Mucosa of gallbladder (tissue), 1 donor: ENCODE measurements around the gene ARL10. TPM values are rescaled to one million over a fixed set of nuclear protein-coding genes. Genes with fewer than 3 reads are reported as not detected.

Experiments used
- DNase-seq: peaks from one replicate; pipeline ENCODE4 v3.0.0-alpha.2; 2020; ENCODE audit warnings: low spot score
- total RNA-seq: library from RNA; stranded (reverse); gene quantifications from one replicate; pipeline ENCODE4 v1.2.1, GENCODE V29; 2021
- donor health status: DM: no; HTN: no; CAD: no.

The ARL10 gene
- total RNA-seq = 6.6 TPM

DNA sequence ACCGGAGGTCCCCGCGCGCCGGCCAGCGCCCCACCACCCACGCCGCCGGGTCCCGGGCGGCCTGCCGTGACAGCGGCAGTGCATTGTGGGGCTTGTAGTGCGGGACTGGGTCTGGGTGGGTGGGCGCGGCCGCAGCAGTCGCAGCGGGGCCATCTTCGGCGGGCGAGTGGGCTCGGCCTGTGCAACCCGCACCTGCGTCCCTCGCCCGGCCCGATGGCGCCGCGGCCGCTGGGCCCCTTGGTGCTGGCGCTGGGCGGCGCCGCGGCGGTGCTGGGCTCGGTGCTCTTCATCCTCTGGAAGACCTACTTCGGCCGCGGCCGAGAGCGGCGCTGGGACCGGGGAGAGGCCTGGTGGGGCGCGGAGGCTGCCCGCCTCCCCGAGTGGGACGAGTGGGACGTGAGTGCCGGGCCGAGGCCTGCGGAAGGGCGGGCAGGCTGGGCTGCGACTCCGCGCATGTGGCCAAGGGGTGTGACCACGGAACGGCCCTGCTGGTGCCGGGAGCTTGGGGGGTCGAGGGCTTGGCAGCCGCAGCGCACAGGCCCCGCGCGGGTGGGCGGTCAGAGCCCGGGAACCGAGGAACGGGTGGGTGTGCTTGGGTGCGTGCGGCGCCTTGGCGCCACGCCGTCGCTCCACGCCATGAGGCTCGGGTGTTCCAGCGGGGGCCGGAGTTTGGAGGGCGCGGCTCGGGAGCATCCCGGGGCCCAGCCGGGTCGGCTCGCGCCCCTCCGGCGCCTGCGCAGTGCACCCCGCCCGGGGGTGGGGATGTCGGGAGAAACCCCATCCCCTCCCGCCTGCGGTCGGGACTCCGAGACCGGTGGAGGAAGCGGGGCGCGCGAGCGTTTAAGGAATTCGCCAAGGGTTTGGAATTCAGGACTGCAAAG is at the start of gene ARL10:
ARL10 (plus strand) TSS at position 137 of the 881 bp plus-strand sequence; CDS start at position 214, 77 bp downstream.
- DNase-seq = peak; percentile 12

- no peak for DNase-seq
Measured at GRCh38 chr5:176317534-176318374, 47.5 kb upstream of the ARL10 start.

DNA sequence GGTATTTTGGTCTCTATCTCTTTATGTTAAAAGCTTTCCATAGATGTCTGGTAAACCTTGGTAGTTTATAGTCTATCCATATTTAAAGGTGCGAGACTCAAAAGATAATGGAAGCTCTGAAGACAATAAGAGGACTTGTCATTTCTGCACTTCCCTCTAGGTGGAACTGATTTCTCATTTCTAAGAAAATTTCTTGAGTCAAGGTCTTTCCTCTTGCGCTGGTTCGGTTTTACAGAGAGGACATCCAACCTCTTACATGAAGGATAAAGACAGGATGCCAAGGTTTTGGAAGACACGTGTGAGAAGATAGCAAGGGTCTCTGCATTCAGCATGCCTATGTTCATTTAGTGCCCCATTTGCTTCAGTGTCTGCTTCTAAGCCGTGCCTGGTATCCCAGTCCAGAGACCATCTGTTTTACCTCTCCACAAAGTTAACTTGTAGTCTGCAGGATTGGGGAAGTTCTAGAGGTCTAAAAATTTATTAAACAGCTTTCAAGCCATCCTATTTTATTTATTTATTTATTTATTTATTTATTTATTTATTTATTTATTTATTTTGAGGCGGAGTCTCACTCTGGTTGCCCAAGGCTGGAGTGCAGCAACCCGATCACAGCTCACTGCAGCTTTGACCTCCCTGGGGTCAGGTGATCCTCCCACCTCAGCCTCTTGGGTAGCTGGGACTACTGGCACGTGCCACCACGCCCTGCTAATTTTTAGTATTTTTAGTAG is 45.3 kb upstream of the ARL10 start:
- no peak for DNase-seq

DNA sequence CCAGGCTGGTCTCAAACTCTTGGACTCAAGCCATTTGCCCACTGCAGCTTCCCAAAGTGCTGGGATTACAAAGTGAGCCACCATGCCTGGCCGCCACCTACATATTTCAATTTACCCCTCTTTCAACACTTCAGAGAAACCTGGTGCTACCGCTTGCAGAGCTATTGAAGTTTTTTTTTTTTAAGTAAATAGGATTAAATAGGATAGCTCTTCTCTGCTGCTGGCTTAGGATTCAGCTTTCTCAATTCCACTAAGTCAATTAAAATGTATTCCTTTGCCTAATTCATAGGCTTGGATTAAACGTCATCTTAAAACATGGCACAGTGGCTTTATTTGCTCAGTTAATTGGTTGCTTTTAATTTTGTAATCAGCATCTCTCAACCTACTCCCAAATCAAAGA is 44.7 kb upstream of the ARL10 start:
- DNase-seq = no peak

DNA sequence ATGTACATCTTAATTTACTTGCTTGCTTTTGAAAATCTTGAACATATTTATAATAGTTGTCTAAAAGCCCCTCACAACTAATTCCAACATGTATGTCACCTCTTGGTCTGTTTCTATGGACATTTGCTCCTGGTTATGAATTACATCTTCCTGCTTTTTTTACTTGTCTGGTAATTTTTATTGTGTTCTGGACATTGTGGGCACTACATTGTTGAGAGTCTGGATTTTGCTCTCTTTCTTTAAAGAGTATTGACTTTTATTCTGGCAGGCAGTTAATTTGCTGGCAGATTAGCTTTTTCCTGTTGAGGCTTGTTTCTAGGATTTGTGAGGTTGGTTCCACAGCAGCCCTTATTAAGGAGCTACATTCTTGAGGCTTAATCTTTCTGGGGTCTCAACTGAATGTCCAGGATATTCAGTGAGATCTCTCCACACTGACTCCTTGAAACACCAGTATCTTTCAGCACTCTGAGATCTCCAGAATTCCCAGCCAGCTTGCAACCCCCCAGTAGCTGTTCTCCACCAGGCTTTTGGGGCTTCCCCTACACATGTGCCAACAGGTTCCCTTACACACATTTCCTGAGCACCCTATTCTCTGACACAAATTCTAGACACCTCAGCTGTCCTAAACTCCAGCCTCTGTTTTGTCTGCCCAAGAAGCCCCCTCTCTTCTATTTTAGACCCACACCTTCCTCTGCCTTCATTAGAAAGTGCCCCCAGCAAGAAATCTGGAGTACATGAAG is 31.1 kb upstream of the ARL10 start:
- DNase-seq = no peak

GRCh38 chr5:176337913-176338312 is 27.4 kb upstream of the ARL10 start:
- peak; percentile 28 for DNase-seq

DNA sequence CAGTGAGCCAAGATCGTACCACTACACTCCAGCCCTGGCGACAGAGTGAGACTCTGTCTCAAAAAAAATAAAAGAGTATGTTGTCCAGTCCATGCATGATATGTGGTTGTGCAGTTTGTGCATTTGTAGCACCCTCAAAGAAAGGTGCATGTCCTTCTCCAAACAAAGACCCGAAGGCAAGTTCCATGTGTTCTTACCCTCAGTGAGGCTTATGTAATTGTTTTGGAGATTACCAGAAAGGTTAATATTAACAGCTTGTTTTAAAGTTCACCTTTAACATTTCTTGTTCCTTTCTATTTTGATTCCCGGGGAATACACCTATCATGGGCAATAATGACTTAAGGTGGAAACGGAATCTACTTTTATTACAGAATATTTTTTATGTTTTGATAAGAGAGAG is 26.0 kb upstream of the ARL10 start:
- DNase-seq = no peak

DNA sequence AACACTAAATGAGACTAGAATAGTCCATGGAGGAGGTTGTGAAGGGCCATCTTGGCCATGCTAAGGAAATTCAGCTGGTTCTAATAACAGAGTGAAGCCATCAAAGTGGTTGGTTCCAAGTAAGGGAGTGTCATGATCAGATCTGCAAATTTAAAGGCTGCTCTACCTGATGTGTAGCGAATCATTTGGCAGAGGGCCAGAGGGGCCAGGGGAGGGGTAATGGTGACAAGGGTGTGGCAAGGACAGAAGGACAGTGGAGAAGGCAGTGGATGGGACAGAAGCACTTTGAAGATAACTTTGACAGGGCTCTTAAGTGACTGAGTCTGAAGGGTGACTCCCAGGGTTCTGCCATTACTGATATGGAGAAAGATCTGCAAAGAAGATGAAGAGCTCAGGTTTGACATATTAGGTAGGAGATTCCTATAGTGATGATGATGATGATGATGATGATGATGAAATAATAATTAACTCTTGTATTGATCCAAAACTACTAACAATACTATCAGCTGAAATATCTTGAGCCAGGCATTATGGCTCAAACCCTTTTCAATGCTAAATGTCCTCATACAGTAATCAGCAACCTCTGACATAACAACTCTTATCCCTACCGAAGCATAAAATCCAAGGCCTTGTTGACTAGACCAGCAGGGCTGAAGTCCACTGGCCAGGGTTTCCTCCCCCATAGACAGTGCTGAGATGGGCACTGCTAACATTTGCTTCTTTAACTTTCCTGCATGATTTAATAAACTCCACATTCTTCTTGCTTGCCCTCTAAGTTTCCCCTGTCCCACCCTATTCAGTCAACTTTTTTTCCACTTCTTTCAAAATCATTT is 23.7 kb upstream of the ARL10 start:
- DNase-seq = no peak

GRCh38 chr5:176342158-176342483 is 23.2 kb upstream of the ARL10 start:
- DNase-seq = no peak

- DNase-seq = no peak
Measured at GRCh38 chr5:176342766-176343458, 22.4 kb upstream of the ARL10 start.

- no peak for DNase-seq
Measured at GRCh38 chr5:176350416-176350815, 14.9 kb upstream of the ARL10 start.

DNA sequence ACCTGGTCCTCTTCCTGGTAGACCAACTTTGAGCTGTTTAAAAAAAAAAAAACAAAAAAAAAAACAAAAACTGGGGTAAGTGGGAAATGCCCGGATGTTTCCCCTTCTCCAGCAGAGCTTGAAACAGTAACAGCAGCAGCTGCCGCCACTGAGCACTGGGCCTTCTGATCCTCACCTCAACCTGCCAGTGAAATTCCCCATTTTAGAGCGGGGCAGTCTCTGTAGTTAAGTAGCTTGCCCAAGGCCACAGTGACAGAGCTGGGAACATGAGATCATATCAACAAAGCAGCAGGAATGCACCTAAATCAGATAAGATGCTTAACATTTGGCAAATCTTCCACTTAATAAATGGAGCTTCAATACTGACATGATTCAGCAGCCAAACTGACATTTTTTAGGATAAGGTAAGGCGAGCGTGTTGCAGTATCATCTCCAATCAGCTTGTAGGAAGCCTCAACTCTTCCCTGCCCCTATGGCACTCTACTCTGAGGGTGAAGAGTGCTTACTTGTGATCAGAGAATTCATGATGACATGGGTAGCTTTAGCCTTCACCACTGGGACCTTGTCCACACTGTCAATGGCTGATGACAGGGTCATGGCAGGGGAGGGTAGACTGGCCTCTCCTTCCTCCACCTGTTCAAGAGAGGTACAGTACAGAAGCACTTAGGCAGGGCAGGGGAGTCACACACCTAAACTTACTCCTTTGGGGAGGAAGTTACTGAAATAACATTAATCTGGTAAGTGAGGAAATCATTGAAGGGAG is 13.0 kb upstream of the ARL10 start:
- DNase-seq = no peak

DNA sequence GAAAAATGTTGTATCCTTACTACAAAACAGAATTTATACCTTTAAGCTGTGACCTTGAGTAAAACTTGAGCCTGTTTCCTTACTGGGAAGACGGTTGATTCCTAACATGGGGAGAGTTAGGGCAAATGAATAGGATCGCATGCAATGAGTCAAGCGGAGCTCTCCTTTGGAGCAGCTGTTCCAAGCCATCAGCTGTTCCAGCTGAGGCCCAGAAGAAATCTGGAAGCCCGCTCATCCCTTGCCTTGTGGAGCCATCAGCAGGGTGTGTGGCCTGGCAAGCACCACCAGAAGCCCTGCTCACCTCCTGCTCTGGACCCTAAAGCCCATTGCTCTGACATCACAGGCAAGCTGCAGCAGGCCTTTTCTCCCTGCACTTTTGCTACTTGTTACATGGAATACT is 11.8 kb upstream of the ARL10 start:
- no peak for DNase-seq

DNA sequence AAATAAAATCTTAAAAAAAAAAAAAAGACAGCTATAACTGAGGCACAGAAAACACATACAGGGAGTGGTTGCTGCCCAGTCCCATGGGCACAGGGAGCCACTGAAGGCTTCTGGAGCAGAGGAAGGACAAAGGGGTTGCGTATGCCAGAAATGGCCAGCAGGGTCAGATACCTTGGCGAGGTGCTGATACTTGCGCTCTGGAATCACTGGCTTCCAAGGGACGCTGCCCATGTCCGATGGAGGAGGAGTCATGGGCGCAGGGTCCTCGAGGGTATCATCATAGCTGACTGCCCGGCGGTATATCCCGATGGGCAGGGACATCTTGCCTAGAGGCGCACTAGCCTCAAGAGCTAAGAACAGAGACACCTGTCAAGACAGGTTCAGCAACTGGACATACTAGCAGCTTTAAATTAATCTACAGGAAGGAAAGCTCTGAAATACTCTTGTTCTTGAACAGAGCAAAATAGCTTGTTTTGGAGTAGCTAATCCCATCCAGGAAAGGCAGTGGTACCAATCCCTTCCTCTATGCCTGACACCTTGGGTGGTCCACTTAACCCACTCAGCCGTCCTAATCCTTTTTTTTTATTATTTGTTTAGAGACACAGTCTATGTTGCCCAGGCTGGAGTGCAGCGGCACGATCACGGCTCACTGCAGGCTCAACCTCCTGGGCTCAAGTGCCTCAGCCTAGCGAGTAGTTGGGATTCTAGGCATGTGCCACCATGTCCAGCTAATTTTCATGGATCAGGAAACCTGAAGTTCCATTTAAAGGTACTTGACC is 9.7 kb upstream of the ARL10 start:
- no peak for DNase-seq

DNA sequence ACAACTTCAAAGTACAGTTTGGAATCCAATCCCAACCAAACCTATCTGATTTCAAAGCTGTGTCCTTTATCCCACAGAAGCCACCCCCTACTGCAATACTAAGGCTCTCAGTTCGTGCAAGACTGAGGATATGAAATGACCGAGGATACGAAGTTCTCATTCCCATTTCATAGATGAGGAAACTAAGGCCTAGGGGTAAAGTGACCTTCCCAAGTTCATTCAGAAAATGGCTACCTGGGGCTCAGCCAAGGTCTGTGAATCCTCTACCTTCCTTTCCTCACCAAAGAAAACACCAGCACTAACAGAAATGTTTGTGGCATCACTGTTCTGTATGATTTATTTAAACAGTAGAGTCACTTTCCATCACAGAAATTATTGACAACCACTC is 9.1 kb upstream of the ARL10 start:
- DNase-seq = no peak

DNA sequence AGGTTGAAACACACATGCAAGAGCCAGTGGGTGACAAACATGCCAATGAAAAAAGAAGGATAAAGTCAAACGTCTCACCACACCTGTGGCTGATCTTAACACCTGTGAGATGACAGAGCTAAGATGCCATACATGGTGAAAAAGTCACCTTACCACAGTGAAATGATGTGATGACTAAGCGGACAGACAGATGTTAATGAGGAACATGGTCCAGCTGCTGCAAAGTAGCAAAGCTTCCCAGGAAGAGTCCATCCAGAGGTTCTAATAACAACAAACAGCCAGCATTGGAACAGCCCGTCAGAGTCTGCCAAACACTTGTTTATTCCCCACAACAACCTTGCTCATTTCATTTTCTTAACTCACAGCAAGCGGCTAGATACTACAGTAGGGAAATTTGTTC is 5.6 kb upstream of the ARL10 start:
- no peak for DNase-seq

DNA sequence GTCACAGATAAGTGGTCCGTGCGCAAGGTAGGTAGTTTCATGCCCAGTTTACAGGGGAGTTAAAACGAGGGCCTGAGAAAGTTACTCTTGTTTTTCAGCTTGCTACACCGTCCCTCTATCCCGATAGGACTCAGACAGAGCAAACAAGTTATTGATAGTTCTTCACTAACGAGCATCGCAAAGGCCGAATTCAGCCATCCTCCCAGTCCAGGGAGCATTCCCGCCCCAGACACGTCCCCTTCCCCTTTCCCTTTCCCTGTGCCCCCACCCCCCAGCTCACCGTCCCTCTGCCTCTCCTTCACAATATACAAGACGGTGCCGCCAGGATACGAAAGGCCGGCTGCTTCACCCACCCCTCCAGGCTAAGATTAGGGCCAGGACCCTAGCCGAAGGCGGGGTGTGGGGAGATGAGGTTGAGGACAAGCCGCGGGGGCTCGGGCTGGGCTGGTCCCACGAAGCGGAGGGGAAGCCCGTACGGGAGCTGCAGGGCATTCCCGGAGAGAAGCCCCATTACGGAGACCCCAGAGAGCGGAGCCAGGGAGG is 4.3 kb upstream of the ARL10 start:
- no peak for DNase-seq
